Neural progenitor cell (in vitro differentiated cells): Measurements from ENCODE around the gene RAI14. TPM values are rescaled to one million over a fixed set of nuclear protein-coding genes. Genes with fewer than 3 reads are reported as not detected.
A peak's percentile ranks its signal among the peaks of the same experiment; 100 is the strongest.

ENCODE experiments used
- DNase-seq: peaks from one replicate; pipeline ENCODE4 v3.0.0-alpha.2; 2016; ENCODE audit warnings: low spot score
- H2AFZ ChIP-seq: fragments of 200-600 bp; sonication (generic); replicated peaks from 2 replicates; pipeline ENCODE4 v1.6.1; 2016; ENCODE audit warnings: antibody characterized with exemption
- H3F3A ChIP-seq: fragments of 200-600 bp; sonication (generic); 2 replicates; pipeline ENCODE4 v1.6.1; 2016; ENCODE audit warnings: antibody characterized with exemption, low read depth
- H3K27ac ChIP-seq: fragments of 200-600 bp; sonication (generic); 2 replicates; pipeline ENCODE4 v1.5.1; 2016; ENCODE audit warnings: mild to moderate bottlenecking
- H3K27me3 ChIP-seq: fragments of 200-600 bp; sonication (generic); 2 replicates; pipeline ENCODE4 v1.6.1; 2016; ENCODE audit warnings: mild to moderate bottlenecking, moderate library complexity
- H3K36me3 ChIP-seq: fragments of 200-600 bp; sonication (generic); 2 replicates; pipeline ENCODE4 v1.5.1; 2016
- H3K4me1 ChIP-seq: fragments of 200-600 bp; sonication (generic); 2 replicates; pipeline ENCODE4 v1.6.1; 2016; ENCODE audit warnings: mixed run types
- H3K4me2 ChIP-seq: fragments of 200-600 bp; sonication (generic); 2 replicates; pipeline ENCODE4 v1.6.1; 2016
- H3K4me3 ChIP-seq: fragments of 200-600 bp; sonication (generic); 2 replicates; pipeline ENCODE4 v1.5.1; 2016
- H3K79me2 ChIP-seq: fragments of 200-600 bp; sonication (generic); 2 replicates; pipeline ENCODE4 v1.6.1; 2016; ENCODE audit warnings: low read depth
- H3K9ac ChIP-seq: fragments of 200-600 bp; sonication (generic); 2 replicates; pipeline ENCODE4 v1.6.1; 2016
- H3K9me3 ChIP-seq: fragments of 200-600 bp; sonication (generic); 2 replicates; pipeline ENCODE4 v1.5.1; 2016; ENCODE audit warnings: low read depth
- H4K20me1 ChIP-seq: fragments of 200-600 bp; sonication (generic); 2 replicates; pipeline ENCODE4 v1.6.1; 2016; ENCODE audit warnings: low read depth
- H3K27ac Mint-ChIP-seq: 3 replicates; pipeline ENCODE4 v1.8.0; 2021; ENCODE audit warnings: mixed read lengths
- H3K27me3 Mint-ChIP-seq: 2 replicates; pipeline ENCODE4 v1.8.0; 2022; ENCODE audit warnings: low read depth, mild to moderate bottlenecking, inconsistent platforms, moderate library complexity, mixed read lengths; ENCODE audit not compliant: insufficient read depth
- H3K36me3 Mint-ChIP-seq: 3 replicates; pipeline ENCODE4 v1.8.0; 2021; ENCODE audit warnings: mixed read lengths
- H3K4me1 Mint-ChIP-seq: 3 replicates; pipeline ENCODE4 v1.8.0; 2021; ENCODE audit warnings: mixed read lengths
- H3K4me3 Mint-ChIP-seq: 3 replicates; pipeline ENCODE4 v1.8.0; 2021; ENCODE audit warnings: mild to moderate bottlenecking, moderate library complexity, mixed read lengths
- H3K9me3 Mint-ChIP-seq: 3 replicates; pipeline ENCODE4 v1.8.0; 2020; ENCODE audit warnings: mixed read lengths
- CTCF ChIP-seq: fragments of 200-600 bp; sonication (generic); IDR thresholded peaks from 2 replicates; pipeline ENCODE4 v1.5.1; 2017; ENCODE audit warnings: antibody characterized with exemption, mild to moderate bottlenecking
- EZH2 ChIP-seq: fragments of 200-600 bp; sonication (generic); IDR thresholded peaks from 2 replicates; pipeline ENCODE4 v1.6.1; 2017; ENCODE audit warnings: antibody characterized with exemption, mild to moderate bottlenecking, moderate library complexity
- EZH2phosphoT487 ChIP-seq: fragments of 200-600 bp; sonication (generic); IDR thresholded peaks from 2 replicates; pipeline ENCODE4 v1.6.1; 2017; ENCODE audit warnings: antibody characterized with exemption
- total RNA-seq: library from RNA; depleted of rRNA; stranded (reverse); fragments of >200 nt; gene quantifications from 2 replicates; pipeline ENCODE4 v1.2.3, GENCODE V29; 2015; ENCODE audit warnings: low replicate concordance

RAI14 gene
- total RNA-seq, 1 donor from 2014 or later: 54.6 TPM

GRCh38 chr5:34854459-34855174 lies 198.5 kb downstream of the RAI14 start:
- no peak overlapping the region for H3K4me2 ChIP-seq
- no peaks in the 10 kb centered on the region for H3K36me3 ChIP-seq
- H3K4me3 ChIP-seq: no peak overlapping the region
- no peak overlapping the region for H3K9ac ChIP-seq
- Mint-ChIP-seq H3K27me3 (no peaks in the 10 kb centered on the region), H3K4me3 (peak overlapping the region; percentile 19), H3K4me1 (peaks cover 29% of the 10 kb centered on the region), H3K27ac (peak overlapping the region; percentile 16), H3K9me3 (peaks cover 7% of the 10 kb centered on the region), H3K36me3 (peaks cover 20% of the 10 kb centered on the region)
- H3K79me2 ChIP-seq: no peaks in the 10 kb centered on the region
- DNase-seq: peak; percentile 45
- no peaks in the 10 kb centered on the region for H3F3A ChIP-seq
- H4K20me1 ChIP-seq: no peaks in the 10 kb centered on the region
- no peak overlapping the region for H2AFZ ChIP-seq
- H3K4me1 ChIP-seq: no peaks in the 10 kb centered on the region
- TF ChIP-seq EZH2: no peak
- TF ChIP-seq EZH2phosphoT487: peak; percentile 51
- no peak for TF ChIP-seq CTCF
- no peaks in the 10 kb centered on the region for H3K27me3 ChIP-seq
- H3K9me3 ChIP-seq: no peaks in the 10 kb centered on the region
- H3K27ac ChIP-seq: no peak overlapping the region

- peaks cover 10% of the 10 kb centered on the region for H3K36me3 Mint-ChIP-seq
- no peak overlapping the region for H3K27ac ChIP-seq
- H3K9ac ChIP-seq: no peak overlapping the region
- no peaks in the 10 kb centered on the region for H3K27me3 ChIP-seq
- TF ChIP-seq EZH2phosphoT487 (no peak), CTCF (no peak), EZH2 (no peak)
- peaks cover 29% of the 10 kb centered on the region for H3K4me1 Mint-ChIP-seq
- H3K36me3 ChIP-seq: no peaks in the 10 kb centered on the region
- H2AFZ ChIP-seq: no peak overlapping the region
- no peaks in the 10 kb centered on the region for H3K27me3 Mint-ChIP-seq
- H3K4me1 ChIP-seq: no peaks in the 10 kb centered on the region
- no peak overlapping the region for H3K4me3 ChIP-seq
- peaks cover 5% of the 10 kb centered on the region for H3K9me3 Mint-ChIP-seq
- no peaks in the 10 kb centered on the region for H4K20me1 ChIP-seq
- no peak overlapping the region for H3K4me3 Mint-ChIP-seq
- no peak for DNase-seq
- no peak overlapping the region for H3K4me2 ChIP-seq
- no peaks in the 10 kb centered on the region for H3K9me3 ChIP-seq
- H3F3A ChIP-seq: no peaks in the 10 kb centered on the region
- H3K27ac Mint-ChIP-seq: no peak overlapping the region
- H3K79me2 ChIP-seq: no peaks in the 10 kb centered on the region
Measured at GRCh38 chr5:34857161-34857560, 201.0 kb downstream of the RAI14 start.

GRCh38 chr5:34857894-34858293 lies 201.8 kb downstream of the RAI14 start:
- Histone ChIP-seq H3K9me3 (no peaks in the 10 kb centered on the region), H4K20me1 (no peaks in the 10 kb centered on the region), H3K4me3 (no peak overlapping the region), H3K4me2 (no peak overlapping the region), H3K27ac (no peak overlapping the region), H3K9ac (no peak overlapping the region), H3K27me3 (no peaks in the 10 kb centered on the region), H3F3A (no peaks in the 10 kb centered on the region), H2AFZ (no peak overlapping the region), H3K4me1 (no peaks in the 10 kb centered on the region), H3K79me2 (no peaks in the 10 kb centered on the region), H3K36me3 (no peaks in the 10 kb centered on the region)
- H3K4me1 Mint-ChIP-seq: peaks cover 23% of the 10 kb centered on the region
- H3K4me3 Mint-ChIP-seq: no peak overlapping the region
- H3K36me3 Mint-ChIP-seq: peaks cover 3% of the 10 kb centered on the region
- H3K27me3 Mint-ChIP-seq: peaks cover under 1% of the 10 kb centered on the region
- no peak for DNase-seq
- H3K27ac Mint-ChIP-seq: no peak overlapping the region
- no peaks in the 10 kb centered on the region for H3K9me3 Mint-ChIP-seq
- TF ChIP-seq EZH2phosphoT487 (no peak), CTCF (no peak)
